Endothelial cell of umbilical vein (primary cell): Measurements from ENCODE around the gene DBP. TPM values are rescaled to one million over a fixed set of nuclear protein-coding genes. Genes with fewer than 3 reads are reported as not detected.
A peak's percentile ranks its signal among the peaks of the same experiment; 100 is the strongest.

Source experiments
- BruUV-seq: library from RNA; stranded (reverse); fragments of 400-500 nt; replicated peaks from 2 replicates; lab custom pipeline; 2021; lab: Mats Ljungman, UMichigan
- CTCF ChIA-PET: fragments of 300-600, 350-600 bp; sonication (Branson Sonifier 250); formaldehyde crosslinking; loops from one replicate; lab custom pipeline; 2021; ENCODE audit warnings: antibody characterized with exemption, inconsistent platforms; lab: Charles Lee
- POLR2A ChIA-PET: fragments of 300-600, 350-600 bp; sonication (Branson Sonifier 250); formaldehyde crosslinking; loops from one replicate; lab custom pipeline; 2021; ENCODE audit warnings: antibody characterized with exemption, inconsistent platforms; lab: Charles Lee
- DNase-seq: peaks from one replicate; pipeline ENCODE4 v3.0.0-alpha.2; 2011; ENCODE audit warnings: low read depth, low spot score
- FAIRE-seq: peaks from 2 replicates; lab custom pipeline; 2011; peaks lifted over from hg19 to GRCh38; lab: Jason Lieb, UNC
- H2AFZ ChIP-seq: 2 replicates; pipeline ENCODE4 v1.6.0; 2012; ENCODE audit warnings: low read depth, low read length, control low read depth, inconsistent platforms
- H3K27ac ChIP-seq: 2 replicates; pipeline ENCODE4 v1.5.1; 2011; ENCODE audit warnings: low read depth, mild to moderate bottlenecking, control low read depth, low read length, moderate library complexity; ENCODE audit not compliant: insufficient read depth
- H3K27me3 ChIP-seq, 2 experiments: 2 replicates each; pipeline versions ENCODE4 v1.6.0 to v1.6.1; 2011; ENCODE audit warnings: low read length in 2 of 2, mixed read lengths in 1 of 2; ENCODE audit not compliant: control insufficient read depth in 2 of 2, insufficient read depth in 2 of 2
- H3K36me3 ChIP-seq, 2 experiments: 2 replicates in 1 of 2; 3 replicates in 1 of 2; pipeline ENCODE4 v1.5.1; 2011; ENCODE audit warnings: low read length in 2 of 2, mild to moderate bottlenecking in 1 of 2, moderate library complexity in 1 of 2; ENCODE audit not compliant: control insufficient read depth in 2 of 2, insufficient read depth in 2 of 2; ENCODE audit errors: extremely low read depth in 1 of 2
- H3K4me1 ChIP-seq: 3 replicates; pipeline ENCODE4 v1.5.1; 2011; ENCODE audit warnings: mild to moderate bottlenecking, low read length; ENCODE audit not compliant: control insufficient read depth, insufficient read depth; ENCODE audit errors: extremely low read depth
- H3K4me2 ChIP-seq: 2 replicates; pipeline ENCODE4 v1.6.1; 2011; ENCODE audit warnings: low read length, control low read depth, mixed read lengths; ENCODE audit not compliant: insufficient read depth
- H3K4me3 ChIP-seq, 3 experiments: fragments of 200-600 bp in 1 of 3; sonication (generic), shearing (Covaris generic) in 1 of 3; replicated peaks in 1 of 3; 2 replicates each; pipeline ENCODE4 v1.5.1; 2011 to 2016; ENCODE audit warnings: control low read depth in 3 of 3, low read length in 3 of 3, mild to moderate bottlenecking in 2 of 3, inconsistent platforms in 1 of 3, low read depth in 1 of 3, moderate library complexity in 1 of 3; ENCODE audit not compliant: insufficient read depth in 1 of 3
- H3K79me2 ChIP-seq: 2 replicates; pipeline ENCODE4 v1.6.0; 2012; ENCODE audit warnings: low read length, inconsistent platforms; ENCODE audit not compliant: control insufficient read depth, insufficient read depth
- H3K9ac ChIP-seq: replicated peaks from 2 replicates; pipeline ENCODE3; 2011; ENCODE audit warnings: low read length, control low read depth; ENCODE audit not compliant: insufficient read depth; ENCODE audit errors: extremely low read depth
- H3K9me1 ChIP-seq: replicated peaks from 3 replicates; pipeline ENCODE4 v1.6.0; 2011; ENCODE audit warnings: mild to moderate bottlenecking, low read length; ENCODE audit not compliant: control insufficient read depth, insufficient read depth; ENCODE audit errors: extremely low read depth
- H3K9me3 ChIP-seq: replicated peaks from 2 replicates; pipeline ENCODE4 v1.5.1; 2012; ENCODE audit warnings: low read length, inconsistent platforms; ENCODE audit not compliant: control insufficient read depth, insufficient read depth
- H4K20me1 ChIP-seq: replicated peaks from 2 replicates; pipeline ENCODE3; 2011; ENCODE audit warnings: mild to moderate bottlenecking, low read length; ENCODE audit not compliant: control insufficient read depth, insufficient read depth; ENCODE audit errors: extremely low read depth
- EZH2 ChIP-seq: IDR thresholded peaks from 2 replicates; pipeline ENCODE4 v1.6.1; 2012; ENCODE audit warnings: borderline replicate concordance, low read depth, mild to moderate bottlenecking, moderate library complexity, low read length, inconsistent platforms; ENCODE audit not compliant: severe bottlenecking
- FOS ChIP-seq: IDR thresholded peaks from 2 replicates; pipeline ENCODE4 v1.6.1; 2011; ENCODE audit warnings: mild to moderate bottlenecking, low read length, moderate library complexity, borderline replicate concordance; ENCODE audit not compliant: insufficient read depth
- GATA2 ChIP-seq: IDR thresholded peaks from 2 replicates; pipeline ENCODE4 v1.7.0; 2011; ENCODE audit warnings: low read depth, mild to moderate bottlenecking, moderate library complexity, mixed read lengths, low read length; ENCODE audit not compliant: insufficient read length, insufficient read depth
- JUN ChIP-seq: IDR thresholded peaks from 2 replicates; pipeline ENCODE4 v1.6.1; 2011; ENCODE audit warnings: borderline replicate concordance, low read depth; ENCODE audit not compliant: insufficient read length, insufficient read depth
- MYC ChIP-seq: IDR thresholded peaks from one replicate; pipeline ENCODE4 v1.6.1; 2011; ENCODE audit warnings: mild to moderate bottlenecking, low read depth, low read length
- POLR2A ChIP-seq: IDR thresholded peaks from 2 replicates; pipeline ENCODE4 v1.6.1; 2012; ENCODE audit warnings: low read depth, mild to moderate bottlenecking, control low read depth, low read length
- POLR2AphosphoS5 ChIP-seq: IDR thresholded peaks from 2 replicates; pipeline ENCODE4 v1.6.1; 2012; ENCODE audit warnings: low read depth, mild to moderate bottlenecking, control low read depth, low read length, moderate library complexity; ENCODE audit not compliant: insufficient read depth
- dilution Hi-C: fragments of 300-500 bp; cut with MboI; formaldehyde crosslinking; loops from one replicate; pipeline ENCODE4 v1.15.0; 2019; ENCODE audit warnings: low sequenced_read_pairs; ENCODE audit not compliant: extremely low pct_ligation_motif_present
- intact Hi-C: fragments of 100-400 bp; cut with micrococcal nuclease; formaldehyde crosslinking; loops from one replicate; pipeline ENCODE4 v1.10.0; 2022
- polyA plus RNA-seq, 4 experiments: library from polyadenylated mRNA; depleted of rRNA in 3 of 4; stranded (reverse) in 3 of 4; unstranded in 1 of 4; fragments of >200 nt; gene quantifications; 2 replicates each; pipeline versions ENCODE4 v1.2.1 to v1.2.3, GENCODE V29; 2011 to 2012; ENCODE audit warnings: missing spikeins in 1 of 4
- total RNA-seq: library from RNA; stranded (reverse); gene quantifications from 2 replicates; pipeline ENCODE4 v1.2.3, GENCODE V29; 2021
- TF ChIP-seq, protein P1 (sequence below), 2 donors: IDR thresholded peaks; 1 replicate in 1 of 2; 2 replicates in 1 of 2; pipeline ENCODE4 v1.5.1; 2011; ENCODE audit warnings: low read length in 2 of 2, mild to moderate bottlenecking in 2 of 2, moderate library complexity in 2 of 2, control low read depth in 1 of 2, inconsistent platforms in 1 of 2, low read depth in 1 of 2; ENCODE audit not compliant: insufficient read depth in 1 of 2; ENCODE audit errors: extremely low read depth in 1 of 2
- TF ChIP-seq, protein P2 (sequence below): IDR thresholded peaks from 2 replicates; pipeline ENCODE4 v1.6.1; 2011; ENCODE audit not compliant: insufficient read depth, insufficient read length

The DBP gene
- total and polyA plus RNA-seq, 2 donors (not counting 3 experiments of a cell fraction or from before 2014, with no cell fraction given), result 1.5 to 1.8 TPM

DNA sequence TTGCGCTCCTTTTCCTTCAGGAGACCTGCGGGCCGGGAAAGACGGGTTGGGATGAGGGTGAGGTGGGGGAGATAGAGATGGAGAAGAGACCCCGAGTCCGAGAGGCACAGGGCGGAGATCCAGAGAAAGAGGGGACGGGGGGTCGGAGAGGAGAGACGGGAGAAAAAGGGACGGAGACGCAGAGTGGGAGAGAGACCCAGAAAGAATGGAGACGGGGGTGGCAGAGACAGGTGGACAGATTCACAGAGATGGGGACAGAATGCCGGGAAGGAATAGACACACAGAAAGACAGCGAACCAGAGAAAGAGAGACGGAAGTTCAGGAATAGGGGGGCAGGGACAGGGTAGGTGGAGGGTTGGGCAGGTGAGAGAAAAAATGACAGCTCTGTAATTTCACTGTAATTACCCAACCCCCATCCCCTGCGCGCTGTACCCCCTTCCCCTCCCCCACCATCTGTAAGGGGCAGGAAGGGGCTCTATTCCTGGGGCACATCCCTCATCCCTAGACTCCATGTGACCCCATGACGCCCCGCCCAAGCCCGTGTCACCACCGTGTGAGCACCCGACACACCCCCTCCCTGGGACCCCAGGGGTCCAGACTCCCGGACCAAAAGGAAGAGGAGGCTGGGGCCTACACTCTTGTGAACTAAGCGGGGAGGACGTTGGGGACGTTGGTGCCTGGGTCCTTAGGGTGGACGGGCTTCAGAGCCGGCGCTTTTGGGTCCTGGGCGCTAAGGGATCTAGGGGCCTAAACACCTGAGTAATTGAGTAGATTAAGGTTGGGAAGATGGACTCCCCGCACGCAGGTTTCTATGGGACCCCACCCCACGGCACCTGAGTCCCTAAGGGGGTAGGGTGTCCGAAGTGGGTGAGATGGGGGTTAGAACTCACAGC, 967 bp downstream of the DBP start:
- H3K4me1 ChIP-seq, result peaks cover 26% of the 10 kb centered on the region
- no peaks in the 10 kb centered on the region for H4K20me1 ChIP-seq
- H3K79me2 ChIP-seq, result no peaks in the 10 kb centered on the region
- no peak for FAIRE-seq
- H3K4me3 ChIP-seq, result peak overlapping the region in 1 of 3 experiments; percentile 34
- POLR2A ChIA-PET, result no interaction called here
- peak overlapping the region; percentile 37 for H3K4me2 ChIP-seq
- no peaks in the 10 kb centered on the region for H3K9me3 ChIP-seq
- DNase-seq, result no peak
- CTCF ChIA-PET, result no interaction called here
- no peaks in the 10 kb centered on the region for H3K9me1 ChIP-seq
- BruUV-seq, result no TSS peak
- H3K36me3 ChIP-seq, result no peaks in the 10 kb centered on the region
- H3K9ac ChIP-seq, result no peak overlapping the region
- dilution Hi-C loops, result no loop called here
- peaks cover 3 to 13% of the 10 kb centered on the region in 2 experiments for H3K27me3 ChIP-seq
- intact Hi-C loops, result loop anchor here (5.0 to 10.0 kb wide), 2 partner anchors 336 to 359 kb away; partner anchors contain the start of genes GYS1 and RUVBL2
- peak overlapping the region; percentile 15 for H2AFZ ChIP-seq
- no peak overlapping the region for H3K27ac ChIP-seq
- TF ChIP-seq EZH2 (peak; percentile 30), GATA2 (no peak)

DNA sequence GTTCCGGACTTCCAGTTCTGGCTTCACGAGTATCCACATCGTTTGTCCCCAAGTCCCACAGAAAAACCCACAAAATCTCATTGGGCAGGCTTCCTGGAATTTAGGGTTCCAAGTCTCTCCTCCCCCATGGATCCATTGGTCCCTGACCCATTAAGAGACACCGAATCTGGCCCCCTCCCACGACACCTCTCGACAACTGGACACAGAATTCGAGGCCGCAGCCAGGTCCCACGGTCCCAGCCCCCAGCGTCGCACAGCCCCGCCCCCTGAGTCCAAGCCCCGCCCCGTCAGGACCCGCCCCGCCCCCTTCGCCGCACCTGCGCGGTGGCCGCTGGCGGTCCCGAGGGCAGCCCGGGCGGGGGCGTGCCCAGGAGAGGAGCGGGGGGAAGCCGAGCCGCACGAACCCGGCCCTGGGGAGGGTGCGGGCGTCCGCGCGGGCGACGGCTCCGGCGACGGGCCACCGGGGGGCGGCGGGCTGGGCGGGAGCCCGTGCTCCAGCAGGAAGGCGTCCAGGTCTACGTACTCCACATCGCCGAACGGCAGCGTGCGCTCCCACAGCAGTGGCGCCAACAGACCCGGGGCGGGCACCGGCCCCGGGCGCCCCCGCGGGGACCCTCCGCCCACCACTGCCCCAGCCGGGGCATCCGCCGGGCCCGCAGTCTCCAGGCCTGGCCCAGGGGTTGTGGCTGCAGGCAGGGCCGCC, 1.8 kb downstream of the DBP start:
- dilution Hi-C loops, result no loop called here
- POLR2A ChIA-PET, result no interaction called here

More for the DNA sequence above, 1.8 kb downstream of the DBP start:
- Histone ChIP-seq H3K27ac (no peak overlapping the region), H3K9me1 (no peaks in the 10 kb centered on the region), H3K4me3 (peak overlapping the region in 1 of 3 experiments; percentile 34), H3K9me3 (no peaks in the 10 kb centered on the region), H4K20me1 (no peaks in the 10 kb centered on the region), H3K27me3 (peaks cover 3 to 13% of the 10 kb centered on the region in 2 experiments), H3K79me2 (no peaks in the 10 kb centered on the region), H3K4me2 (peak overlapping the region; percentile 37), H2AFZ (peak overlapping the region; percentile 15), H3K9ac (peak overlapping the region; percentile 4), H3K36me3 (no peaks in the 10 kb centered on the region), H3K4me1 (peaks cover 34% of the 10 kb centered on the region)
- intact Hi-C loops, result loop anchor here (5.0 to 10.0 kb wide), 2 partner anchors 337 to 359 kb away; partner anchors contain the start of genes GYS1 and RUVBL2
- no TSS peak for BruUV-seq
- CTCF ChIA-PET, result no interaction called here
- peak; percentile 63 for FAIRE-seq
- peak; percentile 53 for DNase-seq
- TF ChIP-seq POLR2AphosphoS5, result no peak
- TF ChIP-seq FOS, result no peak
- no peak for TF ChIP-seq POLR2A
- TF ChIP-seq GATA2, result no peak
- TF ChIP-seq MYC, result no peak
- no peak for TF ChIP-seq JUN
- TF ChIP-seq, protein P1, sequence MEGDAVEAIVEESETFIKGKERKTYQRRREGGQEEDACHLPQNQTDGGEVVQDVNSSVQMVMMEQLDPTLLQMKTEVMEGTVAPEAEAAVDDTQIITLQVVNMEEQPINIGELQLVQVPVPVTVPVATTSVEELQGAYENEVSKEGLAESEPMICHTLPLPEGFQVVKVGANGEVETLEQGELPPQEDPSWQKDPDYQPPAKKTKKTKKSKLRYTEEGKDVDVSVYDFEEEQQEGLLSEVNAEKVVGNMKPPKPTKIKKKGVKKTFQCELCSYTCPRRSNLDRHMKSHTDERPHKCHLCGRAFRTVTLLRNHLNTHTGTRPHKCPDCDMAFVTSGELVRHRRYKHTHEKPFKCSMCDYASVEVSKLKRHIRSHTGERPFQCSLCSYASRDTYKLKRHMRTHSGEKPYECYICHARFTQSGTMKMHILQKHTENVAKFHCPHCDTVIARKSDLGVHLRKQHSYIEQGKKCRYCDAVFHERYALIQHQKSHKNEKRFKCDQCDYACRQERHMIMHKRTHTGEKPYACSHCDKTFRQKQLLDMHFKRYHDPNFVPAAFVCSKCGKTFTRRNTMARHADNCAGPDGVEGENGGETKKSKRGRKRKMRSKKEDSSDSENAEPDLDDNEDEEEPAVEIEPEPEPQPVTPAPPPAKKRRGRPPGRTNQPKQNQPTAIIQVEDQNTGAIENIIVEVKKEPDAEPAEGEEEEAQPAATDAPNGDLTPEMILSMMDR (IDR thresholded peaks at IDR 0.05; ENCODE audit: extremely low read depth in 1 of 2, insufficient read depth in 1 of 2, low read depth in 1 of 2, low read length in 2 of 2), result no peak
- TF ChIP-seq, protein P2, sequence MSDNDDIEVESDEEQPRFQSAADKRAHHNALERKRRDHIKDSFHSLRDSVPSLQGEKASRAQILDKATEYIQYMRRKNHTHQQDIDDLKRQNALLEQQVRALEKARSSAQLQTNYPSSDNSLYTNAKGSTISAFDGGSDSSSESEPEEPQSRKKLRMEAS, result no peak
- TF ChIP-seq EZH2, result no peak
